ENCODE data around the gene MYMK.

- no peak for TF ChIP-seq CTCF (IDR thresholded peaks at IDR 0.05 in 4 of 5, conservative IDR thresholded peaks at IDR 0.05 in 1 of 5)
- TF ChIP-seq POLR2A (IDR thresholded peaks at IDR 0.05), result no peak
Measured at GRCh38 chr9:133523106-133523505, 1.7 kb downstream of the MYMK start.
